Amygdala (tissue), 56 donors: ENCODE results near the gene CSMD2.

Experiments
- DNase-seq, 56 donors: peaks; one replicate each; lab custom pipeline; 2025; lab: John Stamatoyannopoulos, UW

CSMD2 gene

GRCh38 chr1:33738536-33738935 lies 426.5 kb downstream of the CSMD2 start:
- no peak for DNase-seq

DNA sequence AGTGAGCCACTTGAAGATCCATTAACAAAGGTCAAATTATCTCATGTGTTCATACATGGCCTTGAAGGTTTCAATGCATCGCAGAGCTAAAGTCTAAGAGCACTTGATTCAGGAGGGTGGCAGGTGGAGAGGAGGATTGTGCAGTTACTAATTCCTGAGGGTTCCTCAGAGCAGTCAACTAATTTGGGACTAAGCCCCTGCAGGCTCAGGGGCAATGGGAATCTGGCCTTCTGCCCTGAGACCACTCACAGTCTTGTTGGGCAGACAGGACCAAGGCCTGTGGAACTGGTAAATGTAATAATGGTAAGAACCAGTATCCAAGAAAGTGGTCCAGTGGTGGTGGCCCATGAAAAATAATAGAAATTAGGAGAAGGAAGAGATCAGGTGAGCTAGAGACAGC lies 428.5 kb downstream of the CSMD2 start:
- no peak for DNase-seq

DNA sequence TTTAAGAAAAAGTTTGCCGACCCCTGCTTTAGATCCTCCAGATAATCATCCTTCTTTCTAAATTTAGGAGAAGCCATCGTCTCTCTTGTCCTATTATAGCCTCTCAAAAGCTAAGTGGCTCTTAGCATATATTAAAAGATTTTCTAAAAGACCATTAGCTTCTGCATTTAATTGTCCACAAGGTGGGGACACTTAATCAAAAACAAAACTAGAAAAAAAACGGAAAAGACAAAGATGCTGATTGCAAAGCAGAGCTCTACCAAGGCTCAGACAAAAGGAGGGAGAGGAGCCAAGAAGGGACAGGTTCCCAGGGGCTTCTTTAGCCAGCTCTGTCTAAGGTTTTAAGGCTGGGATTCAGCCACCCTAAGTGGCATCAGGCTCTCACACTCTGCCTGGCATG lies 429.4 kb downstream of the CSMD2 start:
- DNase-seq = no peak

GRCh38 chr1:33727310-33727709 lies 437.7 kb downstream of the CSMD2 start:
- no peak for DNase-seq

GRCh38 chr1:33726274-33726804 lies 438.7 kb downstream of the CSMD2 start:
- no peak for DNase-seq

- no peak for DNase-seq
Observed at GRCh38 chr1:33725556-33726160, 439.4 kb downstream of the CSMD2 start.

GRCh38 chr1:33725037-33725436 lies 440.0 kb downstream of the CSMD2 start:
- no peak for DNase-seq

DNA sequence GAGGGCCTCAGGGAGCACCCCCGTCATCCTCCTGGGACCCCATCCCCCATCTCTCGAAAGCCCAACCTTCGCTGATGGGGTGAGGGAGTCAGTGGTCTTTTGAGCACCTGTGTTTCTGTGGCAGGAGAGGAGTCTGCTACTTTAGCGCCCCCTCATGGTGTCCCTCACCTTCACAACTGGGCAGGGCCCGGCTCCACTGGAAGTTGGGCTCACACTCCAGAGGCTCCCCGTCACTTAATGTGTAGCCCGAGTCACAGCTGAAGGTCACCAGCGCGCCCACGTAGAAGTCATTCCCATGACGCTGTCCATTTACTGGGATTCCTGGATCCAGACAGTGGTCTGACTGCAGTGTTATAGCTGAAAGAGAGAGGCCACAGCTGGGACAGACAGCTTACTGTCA lies 440.7 kb downstream of the CSMD2 start:
- no peak for DNase-seq

DNA sequence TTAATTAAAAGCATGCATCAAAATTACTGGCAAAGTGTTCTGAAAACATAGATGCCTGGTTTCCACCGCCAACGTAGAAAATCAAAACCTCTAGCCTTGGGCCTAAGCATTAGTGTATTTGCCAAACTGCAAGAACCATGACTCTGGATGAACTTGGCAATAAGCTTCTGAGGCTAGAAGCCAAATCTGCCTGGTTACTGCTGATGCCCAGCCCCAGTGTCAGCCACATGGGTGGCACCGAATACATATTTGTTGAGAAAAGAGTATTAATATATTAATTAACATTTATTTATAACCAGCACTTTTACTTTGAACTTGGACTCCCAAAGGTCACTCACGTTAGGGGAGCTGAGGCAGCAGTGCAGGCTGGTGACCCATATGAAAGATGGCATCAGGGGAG lies 441.8 kb downstream of the CSMD2 start:
- no peak for DNase-seq

- no peak for DNase-seq
Observed at GRCh38 chr1:33721301-33721815, 443.7 kb downstream of the CSMD2 start.

DNA sequence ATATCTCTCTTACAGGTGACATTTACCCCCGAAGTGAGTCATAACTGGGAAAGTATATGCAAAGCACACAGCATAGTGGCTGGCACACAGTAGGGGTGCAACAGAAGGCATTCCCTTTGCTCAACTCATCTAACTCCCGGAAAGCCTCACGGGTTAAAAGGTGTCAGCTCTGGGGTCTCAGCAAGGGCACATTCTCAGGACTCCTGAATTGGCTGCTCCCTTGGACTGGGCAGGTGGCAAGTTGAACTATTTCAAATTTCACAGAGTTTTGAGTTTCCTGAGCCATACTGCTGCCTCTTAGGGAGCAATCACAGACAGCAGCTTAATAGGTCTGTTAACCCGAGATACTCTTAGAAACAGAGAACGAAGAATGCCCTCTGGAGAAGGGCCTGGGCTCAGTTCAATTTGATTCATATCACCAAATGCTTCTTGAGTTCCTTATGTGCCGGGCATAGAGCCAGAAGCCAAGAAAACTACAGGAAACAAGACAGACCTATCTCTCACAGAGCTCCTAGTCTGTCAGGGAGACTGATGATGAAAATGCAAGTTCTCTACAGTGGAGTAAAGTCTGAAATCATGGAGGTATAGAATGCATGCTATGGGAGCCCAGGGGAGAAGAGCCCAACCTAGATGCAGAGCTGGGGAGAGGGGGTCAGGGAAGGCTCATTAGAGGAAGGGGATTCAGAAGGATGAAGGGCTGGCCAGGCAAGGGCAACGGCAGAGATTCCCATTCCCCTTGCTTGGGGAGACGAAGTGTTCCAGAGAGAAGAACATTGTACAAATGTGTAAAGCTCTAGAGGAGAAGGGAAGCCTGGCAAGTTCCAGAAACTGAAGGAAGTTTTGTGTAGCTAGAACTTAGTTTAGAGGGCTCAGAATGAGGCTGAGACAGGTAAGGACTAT lies 445.0 kb downstream of the CSMD2 start:
- DNase-seq = no peak

- DNase-seq = no peak
Observed at GRCh38 chr1:33719326-33719725, 445.7 kb downstream of the CSMD2 start.

DNA sequence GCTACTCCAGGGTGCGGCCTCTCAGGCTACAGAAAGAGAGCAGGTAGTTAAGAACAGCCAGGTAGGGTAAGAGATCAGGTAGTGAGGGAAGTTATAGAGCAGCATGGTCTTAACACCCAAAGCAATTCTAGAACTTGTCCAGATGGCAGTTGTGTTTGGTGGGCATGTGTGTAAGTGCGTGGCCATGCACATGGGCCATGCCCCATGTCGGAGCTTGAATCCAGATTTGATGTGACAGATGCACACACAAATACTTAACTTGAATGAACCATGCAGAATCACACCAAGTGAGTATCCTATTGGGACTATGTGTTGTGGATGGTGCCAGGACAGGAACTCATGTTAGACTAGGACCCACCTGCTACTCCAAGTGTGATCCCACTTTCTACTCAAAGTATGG lies 446.8 kb downstream of the CSMD2 start:
- DNase-seq = no peak

DNA sequence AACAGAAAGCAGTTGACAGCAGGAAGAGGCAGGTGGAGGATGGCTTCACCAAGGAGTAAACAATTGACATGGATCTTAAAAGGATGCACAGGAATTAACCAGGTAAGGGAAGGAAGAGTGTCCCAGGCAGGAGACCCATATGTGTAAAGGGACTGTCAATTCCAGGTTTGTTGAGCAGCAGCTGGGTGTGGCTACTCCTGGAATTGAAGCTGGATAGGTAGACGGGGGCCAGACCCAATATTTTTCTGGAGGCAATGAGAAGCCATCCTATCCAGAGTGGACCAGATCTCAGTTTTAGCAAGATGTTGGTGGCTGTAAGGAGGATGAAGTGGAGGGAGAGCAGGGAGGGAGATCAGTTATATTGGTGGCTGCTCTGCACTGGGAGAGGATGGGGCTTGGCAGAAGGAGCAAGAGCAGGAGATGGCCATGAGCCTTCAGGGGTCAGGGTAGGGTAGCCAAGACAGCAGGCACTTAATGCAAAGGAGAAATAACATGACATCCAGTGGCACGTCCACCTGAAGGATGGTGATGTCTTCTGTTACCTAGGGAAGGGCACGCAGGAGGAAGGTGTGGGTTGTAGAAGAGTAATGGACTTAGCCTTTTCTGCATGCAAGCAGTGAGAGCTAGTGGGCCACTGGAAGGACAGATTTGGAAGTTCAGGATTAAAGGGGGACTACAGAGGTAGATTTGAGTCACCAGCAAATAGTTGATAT lies 447.9 kb downstream of the CSMD2 start:
- no peak for DNase-seq

DNA sequence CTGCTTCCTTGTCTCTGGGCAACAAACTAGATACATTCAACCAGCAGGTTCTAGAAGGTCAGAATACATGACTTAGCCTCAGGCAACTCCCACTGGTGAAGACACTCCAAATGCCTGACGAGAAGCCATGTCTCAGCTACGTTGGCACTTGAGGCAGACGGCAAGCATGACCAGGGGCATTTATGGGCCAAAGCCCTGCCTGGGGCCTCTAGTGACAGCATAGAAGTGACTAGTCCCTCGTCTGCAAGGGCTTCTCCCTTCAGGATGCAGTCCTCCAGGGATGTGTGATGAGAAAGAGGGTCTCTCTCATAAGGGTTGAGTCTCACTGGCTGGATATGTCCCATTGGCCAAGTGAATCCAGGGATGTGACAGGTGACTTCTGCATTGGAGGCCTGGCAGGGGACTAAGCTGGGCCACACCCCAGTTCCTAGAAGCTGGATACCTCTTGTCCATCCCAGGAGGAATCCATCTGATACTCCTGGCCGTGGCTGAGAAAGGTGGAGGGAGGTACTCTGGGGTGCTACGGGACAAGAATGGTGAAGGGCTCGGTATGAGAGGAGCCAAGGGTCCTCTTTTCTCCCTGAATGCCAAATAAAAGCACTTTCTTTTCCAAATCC lies 449.7 kb downstream of the CSMD2 start:
- DNase-seq = no peak

DNA sequence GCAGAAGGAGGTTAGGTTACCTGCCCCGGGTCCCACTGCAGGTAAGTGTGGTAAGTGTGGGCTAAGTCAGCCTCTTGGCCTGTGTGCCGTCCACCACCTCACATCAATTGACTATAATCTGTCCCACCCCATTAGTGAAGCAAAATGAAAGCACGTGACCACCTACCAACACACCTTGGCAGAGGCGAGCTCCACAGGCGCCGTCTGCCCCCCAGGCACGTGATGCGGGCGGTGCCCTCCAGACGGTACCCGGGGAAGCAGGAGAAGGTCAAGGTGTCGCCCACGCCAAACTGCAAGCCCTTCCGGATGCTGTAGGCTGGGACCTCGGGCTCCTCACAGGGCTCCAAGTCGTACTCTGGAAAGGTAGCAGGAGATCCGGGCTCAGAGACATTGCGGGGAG lies 450.6 kb downstream of the CSMD2 start:
- DNase-seq = no peak

GRCh38 chr1:33713058-33713877 lies 451.8 kb downstream of the CSMD2 start:
- no peak for DNase-seq

DNA sequence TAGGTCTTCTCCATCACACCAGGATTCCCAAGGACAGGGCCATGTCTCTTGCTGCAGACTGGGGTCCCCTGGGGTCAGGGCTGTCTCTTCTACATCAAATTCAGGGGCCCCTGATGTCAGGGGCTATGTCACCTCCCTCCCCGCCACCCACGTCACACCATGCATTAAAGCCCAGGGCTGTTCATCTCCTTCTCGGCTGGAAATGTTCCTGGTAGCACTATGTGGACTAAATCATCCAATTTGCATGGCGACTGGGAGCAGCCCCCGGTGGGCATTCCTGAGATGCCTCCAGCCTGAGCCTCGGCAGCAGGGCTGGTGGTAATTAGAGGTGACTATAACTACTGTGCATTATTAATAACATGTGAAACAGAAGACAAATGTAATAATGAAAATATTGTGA lies 452.8 kb downstream of the CSMD2 start:
- no peak for DNase-seq

GRCh38 chr1:33711511-33711910 lies 453.5 kb downstream of the CSMD2 start:
- DNase-seq = no peak

- no peak for DNase-seq
Observed at GRCh38 chr1:33710967-33711366, 454.1 kb downstream of the CSMD2 start.
